WTC11 (cell line): Measurements from ENCODE around the gene ACTN1. TPM values are rescaled to one million over a fixed set of nuclear protein-coding genes. Genes with fewer than 3 reads are reported as not detected.

ENCODE experiments used
- ATAC-seq: fragments of 200-7000 bp; cut with Tn5 transposase; 2 replicates; pipeline ENCODE4 v1.10.0; 2021; ENCODE audit warnings: mild to moderate bottlenecking, moderate library complexity
- CTCF ChIA-PET: fragments of 300-600 bp; sonication (Branson Sonifier 250); formaldehyde crosslinking; loops from one replicate; lab custom pipeline; 2021; ENCODE audit warnings: antibody characterized with exemption; lab: Charles Lee
- POLR2A ChIA-PET: fragments of 350-600 bp; sonication (Branson Sonifier 250); formaldehyde crosslinking; loops from one replicate; lab custom pipeline; 2021; ENCODE audit warnings: antibody characterized with exemption; lab: Charles Lee
- DNase-seq: peaks from one replicate; pipeline ENCODE4 v3.0.0; 2021; ENCODE audit warnings: low spot score
- H3K27ac Mint-ChIP-seq: 2 replicates; pipeline ENCODE4 v1.8.0; 2021; ENCODE audit warnings: mixed read lengths
- H3K27me3 Mint-ChIP-seq: 2 replicates; pipeline ENCODE4 v1.8.0; 2021; ENCODE audit warnings: low read depth, mild to moderate bottlenecking, moderate library complexity, mixed read lengths
- H3K36me3 Mint-ChIP-seq: 2 replicates; pipeline ENCODE4 v1.8.0; 2021; ENCODE audit warnings: mixed read lengths
- H3K4me1 Mint-ChIP-seq: 2 replicates; pipeline ENCODE4 v1.8.0; 2022; ENCODE audit warnings: mixed read lengths
- H3K4me3 Mint-ChIP-seq: 2 replicates; pipeline ENCODE4 v1.8.0; 2021; ENCODE audit warnings: mild to moderate bottlenecking, moderate library complexity, mixed read lengths
- H3K9me3 Mint-ChIP-seq: 2 replicates; pipeline ENCODE4 v1.8.0; 2021; ENCODE audit warnings: mixed read lengths
- CBFB ChIP-seq: sonication (generic); formaldehyde crosslinking; IDR thresholded peaks from 2 replicates; pipeline ENCODE4 v1.8.1; 2022; ENCODE audit warnings: mild to moderate bottlenecking, low read depth, missing genetic modification reagents
- E2F4 ChIP-seq: sonication (generic); formaldehyde crosslinking; IDR thresholded peaks from 2 replicates; pipeline ENCODE4 v1.8.1; 2022; ENCODE audit warnings: low read depth, mild to moderate bottlenecking, moderate library complexity, missing genetic modification reagents, borderline replicate concordance
- FOXP1 ChIP-seq: sonication (generic); formaldehyde crosslinking; IDR thresholded peaks from 2 replicates; pipeline ENCODE4 v1.8.0; 2022; ENCODE audit warnings: missing genetic modification reagents, mild to moderate bottlenecking, moderate library complexity, borderline replicate concordance
- JAZF1 ChIP-seq: fragments of 250-450 bp; sonication (Bioruptor Pico); IDR thresholded peaks from 2 replicates; pipeline ENCODE4 v1.9.0; 2021; ENCODE audit warnings: moderate library complexity, mild to moderate bottlenecking, inconsistent platforms
- MXD4 ChIP-seq: fragments of 250-450 bp; sonication (Bioruptor Pico); IDR thresholded peaks from 2 replicates; pipeline ENCODE4 v1.8.0; 2021; ENCODE audit warnings: mild to moderate bottlenecking, moderate library complexity, borderline replicate concordance
- MYBL2 ChIP-seq: sonication (generic); formaldehyde crosslinking; IDR thresholded peaks from 2 replicates; pipeline ENCODE4 v1.8.1; 2023; ENCODE audit warnings: mild to moderate bottlenecking, moderate library complexity, missing genetic modification reagents
- NFATC4 ChIP-seq: fragments of 250-450 bp; sonication (Bioruptor Pico); IDR thresholded peaks from 2 replicates; pipeline ENCODE4 v1.9.0; 2021; ENCODE audit warnings: mild to moderate bottlenecking
- OVOL2 ChIP-seq: fragments of 250-450 bp; sonication (Bioruptor Pico); IDR thresholded peaks from 2 replicates; pipeline ENCODE4 v1.9.0; 2021; ENCODE audit warnings: mild to moderate bottlenecking, borderline replicate concordance
- PRDM15 ChIP-seq: sonication (generic); formaldehyde crosslinking; IDR thresholded peaks from 2 replicates; pipeline ENCODE4 v1.8.0; 2022; ENCODE audit warnings: missing genetic modification reagents
- PRRX2 ChIP-seq: fragments of 250-450 bp; sonication (Bioruptor Pico); IDR thresholded peaks from 2 replicates; pipeline ENCODE4 v1.8.0; 2021; ENCODE audit warnings: mild to moderate bottlenecking
- TCF7 ChIP-seq: sonication (generic); formaldehyde crosslinking; IDR thresholded peaks from 2 replicates; pipeline ENCODE4 v1.8.0; 2022; ENCODE audit warnings: mild to moderate bottlenecking, low read depth, missing genetic modification reagents, moderate library complexity
- TEAD1 ChIP-seq: sonication (generic); formaldehyde crosslinking; IDR thresholded peaks from 2 replicates; pipeline ENCODE4 v1.8.0; 2022; ENCODE audit warnings: mild to moderate bottlenecking, missing genetic modification reagents
- ZNF232 ChIP-seq: sonication (generic); formaldehyde crosslinking; IDR thresholded peaks from 2 replicates; pipeline ENCODE4 v1.8.0; 2022; ENCODE audit warnings: mild to moderate bottlenecking, missing genetic modification reagents
- ZNF263 ChIP-seq: sonication (generic); formaldehyde crosslinking; IDR thresholded peaks from 2 replicates; pipeline ENCODE4 v1.8.1; 2022; ENCODE audit warnings: low read depth, mild to moderate bottlenecking, moderate library complexity, missing genetic modification reagents
- ZNF423 ChIP-seq: fragments of 250-450 bp; sonication (Bioruptor Pico); IDR thresholded peaks from 2 replicates; pipeline ENCODE4 v2.1.2; 2022; ENCODE audit warnings: mild to moderate bottlenecking, moderate library complexity
- ZNF512 ChIP-seq: sonication (generic); formaldehyde crosslinking; IDR thresholded peaks from 2 replicates; pipeline ENCODE4 v1.8.1; 2022; ENCODE audit warnings: missing genetic modification reagents, borderline replicate concordance
- total RNA-seq: library from RNA; stranded (reverse); gene quantifications from 3 replicates; pipeline ENCODE4 v1.2.3, GENCODE V29; 2021
- TF ChIP-seq, protein P1 (sequence below): fragments of 250-450 bp; sonication (Bioruptor Pico); IDR thresholded peaks from 2 replicates; pipeline ENCODE4 v1.9.0; 2021; ENCODE audit warnings: mild to moderate bottlenecking
- TF ChIP-seq, protein P2 (sequence below): sonication (generic); formaldehyde crosslinking; IDR thresholded peaks from 2 replicates; pipeline ENCODE4 v1.8.1; 2023; ENCODE audit warnings: mild to moderate bottlenecking, missing genetic modification reagents
- TF ChIP-seq, protein P3 (sequence below): sonication (generic); formaldehyde crosslinking; IDR thresholded peaks from 2 replicates; pipeline ENCODE4 v1.8.1; 2022; ENCODE audit warnings: mild to moderate bottlenecking, missing genetic modification reagents, moderate library complexity, borderline replicate concordance
- TF ChIP-seq, protein P4 (sequence below): fragments of 250-450 bp; sonication (Bioruptor Pico); IDR thresholded peaks from 2 replicates; pipeline ENCODE4 v1.9.0; 2021; ENCODE audit warnings: mild to moderate bottlenecking, borderline replicate concordance

The ACTN1 gene
- total RNA-seq, 1 experiment from 2014 or later, result 196 TPM

DNA sequence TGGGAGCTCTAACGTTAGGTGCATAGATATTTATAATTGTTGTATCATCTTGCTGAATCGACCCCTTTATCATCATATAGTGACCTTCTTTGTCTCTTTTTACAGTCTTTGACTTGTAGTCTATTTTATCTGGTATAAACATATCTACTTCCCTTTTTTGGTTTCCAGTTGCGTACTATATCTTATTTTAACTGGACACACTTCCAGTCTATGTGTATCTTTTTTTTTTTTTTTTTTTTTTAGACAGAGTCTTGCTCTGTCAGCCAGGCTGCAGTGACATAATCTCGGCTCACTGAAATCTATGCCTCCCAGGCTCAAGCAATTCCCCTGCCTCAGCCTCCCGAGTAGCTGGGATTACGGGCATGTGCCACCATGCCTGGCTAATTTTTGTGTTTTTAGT, 144.3 kb downstream of the ACTN1 start:
- Mint-ChIP-seq H3K36me3 (peaks cover 15% of the 10 kb centered on the region), H3K27me3 (no peaks in the 10 kb centered on the region; the same call in 1 of the 2 replicates), H3K4me3 (no peak overlapping the region), H3K27ac (no peak overlapping the region), H3K9me3 (peaks cover 44% of the 10 kb centered on the region), H3K4me1 (no peaks in the 10 kb centered on the region)
- POLR2A ChIA-PET, result interaction anchor here (0.7 kb wide), 1 partner anchor 28 kb away, joined by 5 read pairs; no protein-coding TSS in a partner anchor
- CTCF ChIA-PET, result interaction anchor here (0.7 to 1.7 kb wide), 2 partner anchors 9 to 460 kb away, joined by 4 to 8 read pairs; no protein-coding TSS in a partner anchor
- DNase-seq, result no peak
- no peak for TF ChIP-seq ZNF232 (CRISPR knock-in tag)
- no peak for TF ChIP-seq TEAD1 (CRISPR knock-in tag)
- TF ChIP-seq NFATC4 (CRISPR knock-in tag), result no peak
- TF ChIP-seq JAZF1 (CRISPR knock-in tag), result no peak
- TF ChIP-seq, protein P1, sequence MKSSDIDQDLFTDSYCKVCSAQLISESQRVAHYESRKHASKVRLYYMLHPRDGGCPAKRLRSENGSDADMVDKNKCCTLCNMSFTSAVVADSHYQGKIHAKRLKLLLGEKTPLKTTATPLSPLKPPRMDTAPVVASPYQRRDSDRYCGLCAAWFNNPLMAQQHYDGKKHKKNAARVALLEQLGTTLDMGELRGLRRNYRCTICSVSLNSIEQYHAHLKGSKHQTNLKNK (CRISPR knock-in tag), result no peak
- no peak for TF ChIP-seq CBFB (CRISPR knock-in tag)
- TF ChIP-seq, protein P2, sequence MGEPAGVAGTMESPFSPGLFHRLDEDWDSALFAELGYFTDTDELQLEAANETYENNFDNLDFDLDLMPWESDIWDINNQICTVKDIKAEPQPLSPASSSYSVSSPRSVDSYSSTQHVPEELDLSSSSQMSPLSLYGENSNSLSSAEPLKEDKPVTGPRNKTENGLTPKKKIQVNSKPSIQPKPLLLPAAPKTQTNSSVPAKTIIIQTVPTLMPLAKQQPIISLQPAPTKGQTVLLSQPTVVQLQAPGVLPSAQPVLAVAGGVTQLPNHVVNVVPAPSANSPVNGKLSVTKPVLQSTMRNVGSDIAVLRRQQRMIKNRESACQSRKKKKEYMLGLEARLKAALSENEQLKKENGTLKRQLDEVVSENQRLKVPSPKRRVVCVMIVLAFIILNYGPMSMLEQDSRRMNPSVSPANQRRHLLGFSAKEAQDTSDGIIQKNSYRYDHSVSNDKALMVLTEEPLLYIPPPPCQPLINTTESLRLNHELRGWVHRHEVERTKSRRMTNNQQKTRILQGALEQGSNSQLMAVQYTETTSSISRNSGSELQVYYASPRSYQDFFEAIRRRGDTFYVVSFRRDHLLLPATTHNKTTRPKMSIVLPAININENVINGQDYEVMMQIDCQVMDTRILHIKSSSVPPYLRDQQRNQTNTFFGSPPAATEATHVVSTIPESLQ (CRISPR knock-in tag), result no peak
- no peak for TF ChIP-seq MYBL2 (CRISPR knock-in tag)
- no peak for TF ChIP-seq TCF7 (CRISPR knock-in tag)
- no peak for TF ChIP-seq MXD4 (CRISPR knock-in tag)
- TF ChIP-seq ZNF512, result no peak
- no peak for TF ChIP-seq OVOL2 (CRISPR knock-in tag)
- no peak for TF ChIP-seq ZNF263 (CRISPR knock-in tag)
- TF ChIP-seq PRDM15 (CRISPR knock-in tag), result no peak
- TF ChIP-seq E2F4 (CRISPR knock-in tag), result no peak
- no peak for TF ChIP-seq PRRX2 (CRISPR knock-in tag)
- no peak for TF ChIP-seq ZNF423 (CRISPR knock-in tag)
- TF ChIP-seq, protein P3, sequence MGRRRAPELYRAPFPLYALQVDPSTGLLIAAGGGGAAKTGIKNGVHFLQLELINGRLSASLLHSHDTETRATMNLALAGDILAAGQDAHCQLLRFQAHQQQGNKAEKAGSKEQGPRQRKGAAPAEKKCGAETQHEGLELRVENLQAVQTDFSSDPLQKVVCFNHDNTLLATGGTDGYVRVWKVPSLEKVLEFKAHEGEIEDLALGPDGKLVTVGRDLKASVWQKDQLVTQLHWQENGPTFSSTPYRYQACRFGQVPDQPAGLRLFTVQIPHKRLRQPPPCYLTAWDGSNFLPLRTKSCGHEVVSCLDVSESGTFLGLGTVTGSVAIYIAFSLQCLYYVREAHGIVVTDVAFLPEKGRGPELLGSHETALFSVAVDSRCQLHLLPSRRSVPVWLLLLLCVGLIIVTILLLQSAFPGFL (CRISPR knock-in tag), result no peak
- TF ChIP-seq, protein P4, sequence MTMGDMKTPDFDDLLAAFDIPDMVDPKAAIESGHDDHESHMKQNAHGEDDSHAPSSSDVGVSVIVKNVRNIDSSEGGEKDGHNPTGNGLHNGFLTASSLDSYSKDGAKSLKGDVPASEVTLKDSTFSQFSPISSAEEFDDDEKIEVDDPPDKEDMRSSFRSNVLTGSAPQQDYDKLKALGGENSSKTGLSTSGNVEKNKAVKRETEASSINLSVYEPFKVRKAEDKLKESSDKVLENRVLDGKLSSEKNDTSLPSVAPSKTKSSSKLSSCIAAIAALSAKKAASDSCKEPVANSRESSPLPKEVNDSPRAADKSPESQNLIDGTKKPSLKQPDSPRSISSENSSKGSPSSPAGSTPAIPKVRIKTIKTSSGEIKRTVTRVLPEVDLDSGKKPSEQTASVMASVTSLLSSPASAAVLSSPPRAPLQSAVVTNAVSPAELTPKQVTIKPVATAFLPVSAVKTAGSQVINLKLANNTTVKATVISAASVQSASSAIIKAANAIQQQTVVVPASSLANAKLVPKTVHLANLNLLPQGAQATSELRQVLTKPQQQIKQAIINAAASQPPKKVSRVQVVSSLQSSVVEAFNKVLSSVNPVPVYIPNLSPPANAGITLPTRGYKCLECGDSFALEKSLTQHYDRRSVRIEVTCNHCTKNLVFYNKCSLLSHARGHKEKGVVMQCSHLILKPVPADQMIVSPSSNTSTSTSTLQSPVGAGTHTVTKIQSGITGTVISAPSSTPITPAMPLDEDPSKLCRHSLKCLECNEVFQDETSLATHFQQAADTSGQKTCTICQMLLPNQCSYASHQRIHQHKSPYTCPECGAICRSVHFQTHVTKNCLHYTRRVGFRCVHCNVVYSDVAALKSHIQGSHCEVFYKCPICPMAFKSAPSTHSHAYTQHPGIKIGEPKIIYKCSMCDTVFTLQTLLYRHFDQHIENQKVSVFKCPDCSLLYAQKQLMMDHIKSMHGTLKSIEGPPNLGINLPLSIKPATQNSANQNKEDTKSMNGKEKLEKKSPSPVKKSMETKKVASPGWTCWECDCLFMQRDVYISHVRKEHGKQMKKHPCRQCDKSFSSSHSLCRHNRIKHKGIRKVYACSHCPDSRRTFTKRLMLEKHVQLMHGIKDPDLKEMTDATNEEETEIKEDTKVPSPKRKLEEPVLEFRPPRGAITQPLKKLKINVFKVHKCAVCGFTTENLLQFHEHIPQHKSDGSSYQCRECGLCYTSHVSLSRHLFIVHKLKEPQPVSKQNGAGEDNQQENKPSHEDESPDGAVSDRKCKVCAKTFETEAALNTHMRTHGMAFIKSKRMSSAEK (CRISPR knock-in tag), result no peak
- TF ChIP-seq FOXP1, result no peak
- ATAC-seq, result no peak
